ENCODE data around the gene CHCHD6.

The CHCHD6 gene

DNA sequence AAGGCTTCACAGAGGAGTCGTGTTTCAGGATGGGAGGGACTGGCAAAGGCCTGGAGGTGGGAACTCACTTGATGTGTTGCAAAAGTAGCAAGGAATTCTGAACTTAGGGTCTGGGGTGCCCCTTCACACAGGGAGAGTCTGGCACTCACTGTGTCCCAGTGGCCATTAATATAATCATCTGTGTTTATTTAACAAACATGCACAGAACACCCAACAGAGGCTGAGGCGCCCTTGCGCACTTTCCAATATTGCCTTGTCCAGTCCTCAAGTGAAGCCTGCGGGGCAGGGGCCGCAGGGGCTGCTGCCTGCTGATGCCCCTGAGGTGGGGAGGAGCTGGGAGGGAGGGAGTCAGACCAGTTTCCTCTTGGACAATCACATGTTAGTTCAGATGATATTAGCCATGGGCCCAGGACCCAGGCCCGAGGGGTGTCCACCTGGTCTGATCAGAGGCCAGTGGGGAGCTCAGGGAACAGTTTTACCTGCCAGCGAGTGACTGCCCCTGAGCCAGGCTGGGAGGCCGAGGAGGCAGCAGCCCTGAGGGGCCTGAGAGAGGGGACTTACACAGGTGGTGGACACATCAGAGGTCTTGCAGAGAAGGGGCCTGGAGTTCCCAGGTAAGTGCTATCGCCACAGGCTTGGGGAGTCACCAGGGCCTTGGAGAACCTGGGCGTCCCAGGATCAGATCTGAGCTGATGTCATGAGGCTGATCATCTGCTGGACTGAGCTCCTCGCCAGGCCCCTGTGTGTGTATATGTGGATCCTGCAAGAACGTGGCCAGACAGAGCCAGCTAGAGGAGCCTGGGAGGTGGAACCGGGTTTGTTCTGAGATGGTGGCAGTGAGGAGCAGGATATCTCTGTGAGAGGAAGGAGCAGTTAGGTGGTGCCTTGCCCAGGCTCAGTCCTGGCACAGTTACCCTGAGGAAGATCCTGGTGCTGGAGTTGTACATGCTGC is 35.3 kb upstream of the CHCHD6 start:
- no peak for DNase-seq (ENCODE audit: low read depth, low spot score)

GRCh38 chr3:126671521-126671920 is 32.5 kb upstream of the CHCHD6 start:
- no peak for DNase-seq (ENCODE audit: low read depth, low spot score)
- no peak overlapping the region for H3K27ac ChIP-seq

More for the DNA sequence above, 35.3 kb upstream of the CHCHD6 start:
- no peak overlapping the region for H3K27ac ChIP-seq

DNA sequence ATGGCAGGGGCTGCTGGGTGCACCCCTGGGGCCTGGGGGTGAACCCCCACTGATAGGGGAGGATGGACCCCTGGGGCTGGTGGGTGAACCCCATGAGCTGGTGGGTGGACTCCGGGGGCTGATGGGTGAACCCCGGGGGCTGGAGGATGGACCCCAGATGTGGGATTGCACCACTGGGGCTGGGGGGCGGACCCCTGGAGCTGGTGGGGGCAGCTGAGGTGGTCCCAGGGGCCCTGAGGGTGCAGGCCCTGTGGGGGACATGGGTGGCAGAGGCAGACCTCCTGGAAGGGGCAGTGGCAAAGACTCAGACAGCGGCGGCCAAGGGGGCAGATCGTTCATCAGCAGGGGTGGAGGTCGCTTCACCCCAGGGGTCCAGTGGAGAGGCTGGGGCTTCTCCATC is 31.7 kb upstream of the CHCHD6 start:
- DNase-seq (ENCODE audit: low read depth, low spot score) = no peak
- H3K27ac ChIP-seq = no peak overlapping the region

DNA sequence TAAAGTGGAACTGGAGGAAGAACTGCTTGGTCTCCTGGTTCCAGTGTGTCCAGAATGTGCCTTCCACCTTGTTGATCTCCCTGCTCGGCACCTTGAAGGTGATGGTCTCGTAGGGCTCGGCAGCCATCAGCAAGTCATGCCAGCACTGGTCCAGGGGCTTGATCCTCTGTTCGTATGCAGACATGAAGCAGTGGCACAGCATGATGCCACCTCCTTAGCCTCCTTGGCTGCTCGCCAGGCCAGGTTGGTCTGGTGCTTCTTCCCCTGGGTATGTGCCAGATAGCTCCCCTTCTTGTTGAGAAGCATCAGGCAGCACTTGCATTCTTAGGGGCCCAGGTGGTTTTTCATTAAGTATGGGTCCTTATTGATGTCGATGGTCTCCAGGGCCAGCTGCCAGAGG is 31.3 kb upstream of the CHCHD6 start:
- no peak overlapping the region for H3K27ac ChIP-seq
- no peak for DNase-seq (ENCODE audit: low read depth, low spot score)

DNA sequence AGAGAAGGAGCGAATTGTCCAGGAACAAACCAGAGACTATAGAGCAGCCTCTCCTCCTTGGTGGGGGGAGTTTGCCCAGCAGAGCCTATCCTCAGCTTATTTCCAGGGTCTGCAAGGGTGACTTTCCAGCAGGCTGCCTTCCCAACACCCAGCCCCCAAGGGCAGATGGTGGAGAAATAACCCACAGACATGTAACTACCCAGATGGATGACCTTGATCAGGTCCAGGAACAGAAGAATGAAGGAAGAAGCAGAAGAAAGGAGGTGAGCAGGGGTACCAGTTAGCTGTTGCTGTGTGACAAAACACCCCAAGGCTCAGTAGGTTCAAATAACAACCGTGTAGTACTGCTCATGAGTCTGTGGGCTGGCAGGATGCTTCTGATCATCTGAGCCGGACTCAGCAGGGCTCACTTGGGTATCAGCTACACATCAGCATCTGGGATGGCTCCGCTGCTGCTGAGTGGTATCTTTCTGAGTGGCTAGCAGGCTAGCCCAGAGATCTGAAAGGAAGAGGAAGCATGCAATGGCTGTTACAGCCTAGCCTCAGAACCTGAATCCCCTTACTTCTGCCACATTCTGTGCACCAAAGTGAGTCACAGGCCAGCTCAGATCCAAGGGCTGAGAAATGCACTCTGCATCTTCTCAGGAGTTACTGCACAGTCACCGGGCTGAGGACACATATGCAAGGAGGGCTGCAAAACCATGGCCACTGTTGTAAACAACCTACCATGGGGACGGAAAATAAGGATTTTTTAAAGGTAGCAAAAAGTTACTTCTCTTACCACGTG is 26.9 kb upstream of the CHCHD6 start:
- no peak for DNase-seq (ENCODE audit: low read depth, low spot score)
- H3K27ac ChIP-seq = no peak overlapping the region

- H3K27ac ChIP-seq = no peak overlapping the region
- DNase-seq (ENCODE audit: low read depth, low spot score) = no peak
Observed at GRCh38 chr3:126677862-126678503, 26.1 kb upstream of the CHCHD6 start.

DNA sequence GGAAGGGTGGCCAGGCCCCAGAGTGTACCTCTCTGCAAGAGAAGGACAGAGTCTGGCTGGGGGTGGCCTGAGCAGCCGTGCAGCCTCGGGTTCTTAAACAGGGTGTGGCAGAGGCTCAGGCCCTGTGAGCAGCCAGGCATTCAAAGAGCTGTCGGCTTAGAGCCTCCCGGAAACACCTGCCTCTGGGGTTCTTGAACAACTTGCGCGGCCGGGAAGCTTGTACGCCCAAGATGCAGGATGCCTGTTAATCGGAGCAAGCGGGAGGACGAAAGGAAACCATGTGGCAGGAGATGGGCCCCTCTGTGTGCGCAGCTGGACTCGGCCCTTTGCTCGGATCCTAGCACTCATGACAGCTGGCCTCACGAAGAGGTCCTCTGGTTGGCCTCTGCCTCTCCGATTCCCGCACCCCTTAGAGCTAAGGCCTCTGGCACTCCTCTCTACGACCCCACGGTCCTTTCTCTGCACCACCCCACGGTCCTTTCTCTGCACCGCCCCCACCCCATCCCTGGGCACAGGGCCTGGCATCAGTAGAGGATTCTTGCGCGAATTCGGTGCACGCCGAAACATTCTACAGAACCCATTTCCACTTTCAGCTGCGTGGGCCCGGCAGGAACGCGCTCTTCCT is 25.2 kb upstream of the CHCHD6 start:
- no peak for DNase-seq (ENCODE audit: low read depth, low spot score)
- no peak overlapping the region for H3K27ac ChIP-seq

DNA sequence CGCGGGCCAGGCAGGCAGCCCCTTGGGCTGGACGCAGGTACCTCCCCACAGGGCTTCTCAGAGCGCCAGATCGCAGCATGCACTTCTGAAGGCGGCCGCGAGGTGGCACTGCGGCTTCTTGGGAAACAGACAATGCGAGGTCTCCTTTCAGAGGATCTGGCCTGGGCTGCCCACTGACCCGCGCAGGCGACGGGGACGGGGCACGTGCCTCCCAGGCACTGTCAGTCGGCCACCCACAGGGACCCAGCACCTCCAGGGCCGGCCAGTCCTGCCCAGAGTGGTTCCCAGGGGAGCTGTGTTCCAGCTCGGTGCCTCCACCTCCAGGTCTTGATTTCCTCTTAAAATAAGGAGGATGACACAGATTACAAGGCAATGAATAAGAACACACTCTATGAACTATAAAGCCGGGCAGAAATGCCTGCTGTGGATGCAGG is 24.7 kb upstream of the CHCHD6 start:
- no peak overlapping the region for H3K27ac ChIP-seq
- no peak for DNase-seq (ENCODE audit: low read depth, low spot score)

DNA sequence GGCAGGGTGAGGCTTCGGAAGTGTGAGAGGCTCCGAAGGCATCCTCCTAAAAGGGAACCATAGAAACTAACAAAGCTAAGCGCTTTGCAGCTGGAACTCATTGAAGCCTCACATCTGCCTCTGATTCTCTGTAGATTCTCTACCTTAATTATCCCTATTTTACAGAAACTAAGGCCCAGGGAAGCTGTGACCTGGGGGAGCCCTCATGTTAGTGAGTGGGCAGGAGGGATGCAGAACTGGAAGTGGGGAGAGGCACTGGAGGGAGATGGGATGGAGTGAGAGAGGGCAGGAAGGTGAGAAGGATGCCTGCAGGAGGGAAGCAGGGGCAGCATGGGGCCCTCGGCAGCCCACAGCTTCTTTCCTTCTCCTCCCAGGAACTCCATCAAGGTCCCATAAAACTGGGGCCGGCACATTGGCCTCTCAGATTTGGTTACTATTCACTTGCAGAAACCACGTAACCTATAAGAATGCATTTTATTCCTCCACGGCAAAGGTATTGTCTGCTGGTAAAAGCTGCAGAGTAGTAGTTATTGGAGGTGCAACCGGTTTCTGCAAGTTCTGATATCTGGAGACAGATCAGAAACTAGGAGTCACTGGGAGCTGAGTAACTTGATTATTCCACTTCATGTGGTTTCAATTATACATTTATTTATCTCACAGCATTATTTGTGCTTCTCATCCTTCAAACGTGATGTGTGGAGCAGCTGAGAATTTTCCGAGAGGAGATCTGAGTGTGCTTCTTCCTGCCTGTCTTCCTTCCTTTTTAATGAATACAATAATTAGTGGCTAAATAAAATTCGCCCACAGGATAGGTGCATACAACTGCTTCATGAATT is 24.0 kb upstream of the CHCHD6 start:
- no peak overlapping the region for H3K27ac ChIP-seq
- no peak for DNase-seq (ENCODE audit: low read depth, low spot score)

DNA sequence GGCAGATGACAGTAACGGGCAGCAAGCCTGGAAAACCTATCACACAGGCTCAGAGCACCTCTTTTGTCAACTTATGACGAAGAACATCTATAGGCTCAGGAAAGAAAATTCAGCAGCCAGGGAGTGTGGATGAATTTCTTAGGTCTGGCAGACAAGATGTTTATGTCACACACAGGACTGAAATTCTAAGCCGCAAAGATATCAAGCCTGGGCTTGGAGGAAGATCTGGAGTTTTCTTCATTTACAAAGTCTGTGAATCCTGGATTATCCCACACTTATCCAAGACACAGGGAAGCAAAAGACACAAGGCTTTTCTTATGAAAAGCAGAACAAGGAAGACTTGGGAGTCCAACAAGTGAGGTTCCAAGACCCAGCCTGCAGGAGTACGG is 23.4 kb upstream of the CHCHD6 start:
- no peak overlapping the region for H3K27ac ChIP-seq
- no peak for DNase-seq (ENCODE audit: low read depth, low spot score)

DNA sequence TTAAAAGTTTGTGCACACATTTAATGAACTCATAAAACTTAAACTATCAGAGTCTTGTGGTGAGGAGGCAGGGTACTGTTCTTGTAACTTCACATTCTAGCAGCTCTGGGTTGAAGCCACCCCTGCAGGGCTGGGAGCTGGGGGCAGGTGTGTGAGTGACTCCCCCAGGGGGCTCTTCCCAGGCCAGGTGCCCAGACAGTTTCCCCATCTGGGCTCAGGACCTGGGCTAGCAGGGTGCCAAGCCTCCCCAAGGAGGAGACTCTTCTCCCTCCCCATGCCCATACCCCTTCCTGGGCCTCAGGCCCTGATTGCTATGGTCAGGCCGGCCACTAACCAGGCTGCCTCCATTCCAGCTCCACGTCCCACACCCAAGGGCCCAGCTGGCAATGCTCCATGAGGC is 22.0 kb upstream of the CHCHD6 start:
- no peak overlapping the region for H3K27ac ChIP-seq
- no peak for DNase-seq (ENCODE audit: low read depth, low spot score)

- DNase-seq (ENCODE audit: low read depth, low spot score) = no peak
- no peak overlapping the region for H3K27ac ChIP-seq
Observed at GRCh38 chr3:126683069-126683468, 21.0 kb upstream of the CHCHD6 start.

DNA sequence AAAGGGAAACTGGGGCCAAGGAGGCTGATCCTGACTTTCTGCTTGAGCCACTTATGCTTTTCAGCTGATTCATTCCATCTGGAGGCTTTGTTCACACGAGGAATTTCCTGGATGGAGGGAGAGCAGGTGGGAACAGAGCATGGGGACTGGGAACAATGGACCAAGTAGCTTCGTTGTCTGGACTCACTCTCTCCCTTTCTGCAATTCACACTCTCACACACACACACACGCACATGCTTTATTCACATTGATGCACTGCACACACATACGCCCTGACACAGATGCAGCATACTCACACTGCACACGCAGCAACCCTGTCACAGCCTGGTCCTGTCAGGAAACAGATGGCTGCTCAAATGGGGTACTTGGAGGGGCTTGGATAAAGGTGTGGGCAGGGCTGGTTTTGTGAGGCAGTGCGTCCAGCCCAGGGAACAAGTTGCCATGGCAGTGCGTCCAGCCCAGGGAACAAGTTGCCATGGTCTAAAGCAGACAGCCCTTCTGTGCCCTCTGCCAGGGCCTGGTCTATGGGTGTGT is 19.8 kb upstream of the CHCHD6 start:
- no peak overlapping the region for H3K27ac ChIP-seq
- DNase-seq (ENCODE audit: low read depth, low spot score) = no peak

GRCh38 chr3:126685021-126685420 is 19.0 kb upstream of the CHCHD6 start:
- DNase-seq (ENCODE audit: low read depth, low spot score) = no peak
- H3K27ac ChIP-seq = no peak overlapping the region

- H3K27ac ChIP-seq = no peak overlapping the region
- DNase-seq (ENCODE audit: low read depth, low spot score) = no peak
Observed at GRCh38 chr3:126685493-126685892, 18.5 kb upstream of the CHCHD6 start.

DNA sequence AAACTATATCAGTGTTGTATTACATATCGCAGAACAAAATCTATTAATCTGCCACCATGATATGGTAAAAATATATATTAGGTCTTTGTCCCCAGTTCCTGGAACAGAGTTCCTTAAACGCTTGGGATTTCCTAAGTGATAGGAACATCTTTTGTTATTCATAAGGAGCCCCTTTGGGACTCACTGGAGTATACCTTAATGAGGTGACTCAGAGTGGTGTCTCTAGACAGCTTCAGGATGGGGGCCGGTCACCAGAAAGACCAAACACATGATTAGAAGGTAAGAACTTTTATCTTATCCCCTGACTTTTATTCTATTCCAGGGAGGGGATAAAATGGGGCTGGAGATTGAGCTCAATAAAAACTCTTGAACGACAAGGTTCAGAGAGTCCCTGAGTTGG is 12.3 kb upstream of the CHCHD6 start:
- no peak overlapping the region for H3K27ac ChIP-seq
- no peak for DNase-seq (ENCODE audit: low read depth, low spot score)

DNA sequence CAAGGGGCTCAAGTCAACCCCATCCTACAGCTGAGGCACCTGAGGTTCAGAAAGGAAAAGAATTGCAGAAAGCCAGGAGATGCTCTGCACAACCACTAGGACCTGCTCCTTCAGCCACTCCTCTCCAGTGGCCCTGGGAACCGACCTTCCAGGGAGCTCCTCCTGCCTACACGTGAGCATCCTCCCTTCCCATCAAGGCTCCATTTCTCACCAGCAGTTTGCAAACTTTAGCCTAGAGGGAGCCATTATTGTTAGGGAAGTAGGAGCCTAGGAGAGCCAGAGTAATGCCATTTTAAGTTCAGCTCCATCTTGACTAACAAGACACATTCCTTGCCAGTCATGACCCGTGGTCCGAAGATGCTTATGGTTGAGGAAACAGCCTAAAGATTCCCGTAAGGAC is 11.2 kb upstream of the CHCHD6 start:
- no peak for DNase-seq (ENCODE audit: low read depth, low spot score)
- H3K27ac ChIP-seq = no peak overlapping the region

- H3K27ac ChIP-seq = no peak overlapping the region
- DNase-seq (ENCODE audit: low read depth, low spot score) = no peak
Observed at GRCh38 chr3:126693921-126694320, 10.1 kb upstream of the CHCHD6 start.

DNA sequence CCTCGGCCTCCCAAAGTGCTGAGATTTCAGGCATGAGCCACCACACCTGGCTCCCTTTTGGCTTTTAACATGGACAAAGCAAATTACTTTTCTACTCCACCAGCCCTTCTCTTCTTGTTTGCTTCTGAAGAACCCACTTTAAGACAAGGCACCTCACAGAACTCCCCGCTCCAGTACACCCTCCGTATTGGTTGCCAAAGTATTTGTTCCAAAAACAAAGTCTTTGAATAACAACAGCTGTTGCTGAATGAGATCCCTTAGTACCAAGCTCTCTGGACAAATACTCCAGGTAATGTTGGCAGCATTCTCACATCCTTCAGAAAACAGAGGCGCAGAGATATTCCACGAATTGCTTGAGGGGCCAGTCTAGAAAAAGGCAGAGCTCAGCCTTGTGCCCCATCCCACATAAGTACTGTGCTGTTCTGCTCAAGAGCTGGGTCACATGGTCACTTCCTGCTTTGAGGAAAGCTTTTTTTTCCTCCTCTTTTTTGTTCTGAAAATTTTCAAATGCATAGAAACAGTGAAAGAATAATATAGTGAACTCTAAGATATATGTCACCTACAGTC is 7.3 kb upstream of the CHCHD6 start:
- no peak overlapping the region for H3K27ac ChIP-seq
- no peak for DNase-seq (ENCODE audit: low read depth, low spot score)
